Endothelial cell of umbilical vein (primary cell): ENCODE measurements around the gene GPR137. TPM values are rescaled to one million over a fixed set of nuclear protein-coding genes. Genes with fewer than 3 reads are reported as not detected.

Source experiments
- BruUV-seq: library from RNA; stranded (reverse); fragments of 400-500 nt; replicated peaks from 2 replicates; lab custom pipeline; 2021; lab: Mats Ljungman, UMichigan
- CTCF ChIA-PET: fragments of 300-600, 350-600 bp; sonication (Branson Sonifier 250); formaldehyde crosslinking; loops from one replicate; lab custom pipeline; 2021; ENCODE audit warnings: antibody characterized with exemption, inconsistent platforms; lab: Charles Lee
- POLR2A ChIA-PET: fragments of 300-600, 350-600 bp; sonication (Branson Sonifier 250); formaldehyde crosslinking; loops from one replicate; lab custom pipeline; 2021; ENCODE audit warnings: antibody characterized with exemption, inconsistent platforms; lab: Charles Lee
- DNase-seq: peaks from one replicate; pipeline ENCODE4 v3.0.0-alpha.2; 2011; ENCODE audit warnings: low read depth, low spot score
- FAIRE-seq: peaks from 2 replicates; lab custom pipeline; 2011; peaks lifted over from hg19 to GRCh38; lab: Jason Lieb, UNC
- H2AFZ ChIP-seq: 2 replicates; pipeline ENCODE4 v1.6.0; 2012; ENCODE audit warnings: low read depth, low read length, control low read depth, inconsistent platforms
- H3K27ac ChIP-seq: 2 replicates; pipeline ENCODE4 v1.5.1; 2011; ENCODE audit warnings: low read depth, mild to moderate bottlenecking, control low read depth, low read length, moderate library complexity; ENCODE audit not compliant: insufficient read depth
- H3K27me3 ChIP-seq, 2 experiments: 2 replicates each; pipeline versions ENCODE4 v1.6.0 to v1.6.1; 2011; ENCODE audit warnings: low read length in 2 of 2, mixed read lengths in 1 of 2; ENCODE audit not compliant: control insufficient read depth in 2 of 2, insufficient read depth in 2 of 2
- H3K36me3 ChIP-seq, 2 experiments: 2 replicates in 1 of 2; 3 replicates in 1 of 2; pipeline ENCODE4 v1.5.1; 2011; ENCODE audit warnings: low read length in 2 of 2, mild to moderate bottlenecking in 1 of 2, moderate library complexity in 1 of 2; ENCODE audit not compliant: control insufficient read depth in 2 of 2, insufficient read depth in 2 of 2; ENCODE audit errors: extremely low read depth in 1 of 2
- H3K4me1 ChIP-seq: 3 replicates; pipeline ENCODE4 v1.5.1; 2011; ENCODE audit warnings: mild to moderate bottlenecking, low read length; ENCODE audit not compliant: control insufficient read depth, insufficient read depth; ENCODE audit errors: extremely low read depth
- H3K4me2 ChIP-seq: 2 replicates; pipeline ENCODE4 v1.6.1; 2011; ENCODE audit warnings: low read length, control low read depth, mixed read lengths; ENCODE audit not compliant: insufficient read depth
- H3K4me3 ChIP-seq, 3 experiments: fragments of 200-600 bp in 1 of 3; sonication (generic), shearing (Covaris generic) in 1 of 3; replicated peaks in 1 of 3; 2 replicates each; pipeline ENCODE4 v1.5.1; 2011 to 2016; ENCODE audit warnings: control low read depth in 3 of 3, low read length in 3 of 3, mild to moderate bottlenecking in 2 of 3, inconsistent platforms in 1 of 3, low read depth in 1 of 3, moderate library complexity in 1 of 3; ENCODE audit not compliant: insufficient read depth in 1 of 3
- H3K79me2 ChIP-seq: 2 replicates; pipeline ENCODE4 v1.6.0; 2012; ENCODE audit warnings: low read length, inconsistent platforms; ENCODE audit not compliant: control insufficient read depth, insufficient read depth
- H3K9ac ChIP-seq: replicated peaks from 2 replicates; pipeline ENCODE3; 2011; ENCODE audit warnings: low read length, control low read depth; ENCODE audit not compliant: insufficient read depth; ENCODE audit errors: extremely low read depth
- H3K9me1 ChIP-seq: replicated peaks from 3 replicates; pipeline ENCODE4 v1.6.0; 2011; ENCODE audit warnings: mild to moderate bottlenecking, low read length; ENCODE audit not compliant: control insufficient read depth, insufficient read depth; ENCODE audit errors: extremely low read depth
- H3K9me3 ChIP-seq: replicated peaks from 2 replicates; pipeline ENCODE4 v1.5.1; 2012; ENCODE audit warnings: low read length, inconsistent platforms; ENCODE audit not compliant: control insufficient read depth, insufficient read depth
- H4K20me1 ChIP-seq: replicated peaks from 2 replicates; pipeline ENCODE3; 2011; ENCODE audit warnings: mild to moderate bottlenecking, low read length; ENCODE audit not compliant: control insufficient read depth, insufficient read depth; ENCODE audit errors: extremely low read depth
- EZH2 ChIP-seq: IDR thresholded peaks from 2 replicates; pipeline ENCODE4 v1.6.1; 2012; ENCODE audit warnings: borderline replicate concordance, low read depth, mild to moderate bottlenecking, moderate library complexity, low read length, inconsistent platforms; ENCODE audit not compliant: severe bottlenecking
- FOS ChIP-seq: IDR thresholded peaks from 2 replicates; pipeline ENCODE4 v1.6.1; 2011; ENCODE audit warnings: mild to moderate bottlenecking, low read length, moderate library complexity, borderline replicate concordance; ENCODE audit not compliant: insufficient read depth
- GATA2 ChIP-seq: IDR thresholded peaks from 2 replicates; pipeline ENCODE4 v1.7.0; 2011; ENCODE audit warnings: low read depth, mild to moderate bottlenecking, moderate library complexity, mixed read lengths, low read length; ENCODE audit not compliant: insufficient read length, insufficient read depth
- JUN ChIP-seq: IDR thresholded peaks from 2 replicates; pipeline ENCODE4 v1.6.1; 2011; ENCODE audit warnings: borderline replicate concordance, low read depth; ENCODE audit not compliant: insufficient read length, insufficient read depth
- MYC ChIP-seq: IDR thresholded peaks from one replicate; pipeline ENCODE4 v1.6.1; 2011; ENCODE audit warnings: mild to moderate bottlenecking, low read depth, low read length
- POLR2A ChIP-seq: IDR thresholded peaks from 2 replicates; pipeline ENCODE4 v1.6.1; 2012; ENCODE audit warnings: low read depth, mild to moderate bottlenecking, control low read depth, low read length
- POLR2AphosphoS5 ChIP-seq: IDR thresholded peaks from 2 replicates; pipeline ENCODE4 v1.6.1; 2012; ENCODE audit warnings: low read depth, mild to moderate bottlenecking, control low read depth, low read length, moderate library complexity; ENCODE audit not compliant: insufficient read depth
- dilution Hi-C: fragments of 300-500 bp; cut with MboI; formaldehyde crosslinking; loops from one replicate; pipeline ENCODE4 v1.15.0; 2019; ENCODE audit warnings: low sequenced_read_pairs; ENCODE audit not compliant: extremely low pct_ligation_motif_present
- intact Hi-C: fragments of 100-400 bp; cut with micrococcal nuclease; formaldehyde crosslinking; loops from one replicate; pipeline ENCODE4 v1.10.0; 2022
- polyA plus RNA-seq, 4 experiments: library from polyadenylated mRNA; depleted of rRNA in 3 of 4; stranded (reverse) in 3 of 4; unstranded in 1 of 4; fragments of >200 nt; gene quantifications; 2 replicates each; pipeline versions ENCODE4 v1.2.1 to v1.2.3, GENCODE V29; 2011 to 2012; ENCODE audit warnings: missing spikeins in 1 of 4
- total RNA-seq: library from RNA; stranded (reverse); gene quantifications from 2 replicates; pipeline ENCODE4 v1.2.3, GENCODE V29; 2021
- TF ChIP-seq, protein P1 (sequence below), 2 donors: IDR thresholded peaks; 1 replicate in 1 of 2; 2 replicates in 1 of 2; pipeline ENCODE4 v1.5.1; 2011; ENCODE audit warnings: low read length in 2 of 2, mild to moderate bottlenecking in 2 of 2, moderate library complexity in 2 of 2, control low read depth in 1 of 2, inconsistent platforms in 1 of 2, low read depth in 1 of 2; ENCODE audit not compliant: insufficient read depth in 1 of 2; ENCODE audit errors: extremely low read depth in 1 of 2
- TF ChIP-seq, protein P2 (sequence below): IDR thresholded peaks from 2 replicates; pipeline ENCODE4 v1.6.1; 2011; ENCODE audit not compliant: insufficient read depth, insufficient read length

Gene GPR137
- total and polyA plus RNA-seq, 2 donors (not counting 3 experiments of a cell fraction or from before 2014, with no cell fraction given) = 40.9 to 42.5 TPM

DNA sequence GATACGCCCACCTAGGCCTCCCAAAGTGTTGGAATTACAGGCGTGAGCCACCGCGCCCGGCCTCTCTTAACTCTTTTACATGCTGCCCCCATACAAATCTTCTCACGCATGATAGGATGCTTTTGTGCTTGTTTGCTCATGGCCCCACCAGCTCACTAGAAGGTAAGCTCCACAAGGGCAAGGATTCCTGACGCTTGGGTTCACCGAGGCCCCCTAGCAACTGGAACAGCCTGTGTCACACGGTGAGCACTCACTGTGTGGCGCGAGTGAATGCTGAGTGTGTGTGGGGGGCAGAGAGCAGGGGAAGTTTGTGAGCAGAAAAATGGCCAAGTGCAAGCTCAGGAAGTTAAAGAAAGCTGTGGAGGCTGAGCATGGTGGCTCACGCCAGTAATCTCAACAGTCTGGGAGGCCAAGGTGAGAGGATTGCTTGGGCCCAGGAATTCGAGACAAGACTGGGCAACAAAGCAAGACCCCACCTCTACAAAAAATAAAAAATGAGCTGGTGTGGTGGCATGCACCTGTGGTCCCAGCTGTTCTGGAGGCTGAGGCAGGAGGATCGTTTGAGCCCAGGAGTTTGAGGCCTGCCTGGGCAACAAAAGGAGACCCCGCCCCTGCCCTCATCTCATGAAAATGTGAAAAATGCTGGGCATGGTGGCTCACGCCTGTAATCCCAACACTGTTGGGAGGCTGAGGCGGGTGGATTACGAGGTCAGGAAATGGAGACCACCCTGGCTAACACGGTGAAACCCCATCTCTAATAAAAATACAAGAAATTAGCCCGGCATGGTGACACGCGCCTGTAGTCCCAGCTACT lies 3.5 kb upstream of the GPR137 start:
- Histone ChIP-seq H3K4me2 (no peak overlapping the region), H3K9me3 (no peaks in the 10 kb centered on the region), H3K27ac (no peak overlapping the region), H3K9ac (no peak overlapping the region), H3K9me1 (no peaks in the 10 kb centered on the region), H3K27me3 (no peaks in the 10 kb centered on the region), H3K4me3 (no peak overlapping the region), H2AFZ (no peak overlapping the region), H3K4me1 (peaks cover 11% of the 10 kb centered on the region), H4K20me1 (no peaks in the 10 kb centered on the region), H3K36me3 (peaks cover 2 to 12% of the 10 kb centered on the region in 2 experiments), H3K79me2 (peaks cover 2% of the 10 kb centered on the region)
- FAIRE-seq (no peak), DNase-seq (no peak)
- BruUV-seq = no TSS peak
- POLR2A ChIA-PET = interaction anchor here (1.1 kb wide), 1 partner anchor 11 kb away, joined by 3 read pairs; no protein-coding TSS in a partner anchor
- CTCF ChIA-PET = interaction anchor here (1.3 to 2.3 kb wide), 4 partner anchors 10 to 78 kb away, joined by 3 to 8 read pairs (median 6); no protein-coding TSS in a partner anchor
- no peak for TF ChIP-seq JUN
- no peak for TF ChIP-seq EZH2
- no peak for TF ChIP-seq GATA2
- no peak for TF ChIP-seq FOS
- intact Hi-C loops = no loop called here
- dilution Hi-C loops = no loop called here

DNA sequence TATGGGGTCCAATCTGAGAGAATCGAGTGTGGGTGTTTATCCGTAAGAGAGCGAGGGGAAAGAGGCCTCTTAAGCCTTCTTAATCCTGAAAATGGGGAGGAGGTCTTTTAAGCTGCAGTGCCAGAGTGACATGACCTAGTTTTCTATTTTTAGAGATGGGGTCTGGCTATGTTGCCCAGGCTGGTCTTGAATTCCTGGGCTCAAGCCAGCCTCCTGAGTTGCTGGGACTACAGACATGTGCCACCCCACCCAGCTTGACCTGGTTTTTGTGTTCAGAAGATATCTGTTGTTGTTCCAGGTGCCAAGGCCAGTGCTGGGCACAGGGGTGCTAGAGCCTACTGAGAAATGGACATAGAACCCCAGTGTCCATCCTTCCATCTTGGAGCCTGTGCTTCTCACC lies 2.6 kb upstream of the GPR137 start:
- Histone ChIP-seq H4K20me1 (no peaks in the 10 kb centered on the region), H3K4me1 (peaks cover 11% of the 10 kb centered on the region), H3K9me1 (no peaks in the 10 kb centered on the region), H2AFZ (no peak overlapping the region), H3K36me3 (peaks cover 2 to 11% of the 10 kb centered on the region in 2 experiments), H3K27ac (no peak overlapping the region), H3K27me3 (no peaks in the 10 kb centered on the region), H3K4me3 (no peak overlapping the region), H3K9ac (no peak overlapping the region), H3K9me3 (no peaks in the 10 kb centered on the region), H3K4me2 (no peak overlapping the region), H3K79me2 (peaks cover 2% of the 10 kb centered on the region)
- CTCF ChIA-PET = interaction anchor here (0.6 to 3.5 kb wide), 6 partner anchors 11 to 79 kb away, joined by 3 to 26 read pairs (median 8); partner anchors contain the start of gene CATSPERZ
- DNase-seq = no peak
- intact Hi-C loops (no loop called here), dilution Hi-C loops (no loop called here)
- no TSS peak for BruUV-seq
- POLR2A ChIA-PET = no interaction called here
- FAIRE-seq = no peak
- no peak for TF ChIP-seq EZH2
- TF ChIP-seq POLR2A = no peak
- TF ChIP-seq, protein P1, sequence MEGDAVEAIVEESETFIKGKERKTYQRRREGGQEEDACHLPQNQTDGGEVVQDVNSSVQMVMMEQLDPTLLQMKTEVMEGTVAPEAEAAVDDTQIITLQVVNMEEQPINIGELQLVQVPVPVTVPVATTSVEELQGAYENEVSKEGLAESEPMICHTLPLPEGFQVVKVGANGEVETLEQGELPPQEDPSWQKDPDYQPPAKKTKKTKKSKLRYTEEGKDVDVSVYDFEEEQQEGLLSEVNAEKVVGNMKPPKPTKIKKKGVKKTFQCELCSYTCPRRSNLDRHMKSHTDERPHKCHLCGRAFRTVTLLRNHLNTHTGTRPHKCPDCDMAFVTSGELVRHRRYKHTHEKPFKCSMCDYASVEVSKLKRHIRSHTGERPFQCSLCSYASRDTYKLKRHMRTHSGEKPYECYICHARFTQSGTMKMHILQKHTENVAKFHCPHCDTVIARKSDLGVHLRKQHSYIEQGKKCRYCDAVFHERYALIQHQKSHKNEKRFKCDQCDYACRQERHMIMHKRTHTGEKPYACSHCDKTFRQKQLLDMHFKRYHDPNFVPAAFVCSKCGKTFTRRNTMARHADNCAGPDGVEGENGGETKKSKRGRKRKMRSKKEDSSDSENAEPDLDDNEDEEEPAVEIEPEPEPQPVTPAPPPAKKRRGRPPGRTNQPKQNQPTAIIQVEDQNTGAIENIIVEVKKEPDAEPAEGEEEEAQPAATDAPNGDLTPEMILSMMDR (IDR thresholded peaks at IDR 0.05; ENCODE audit: extremely low read depth in 1 of 2, insufficient read depth in 1 of 2, low read depth in 1 of 2, low read length in 2 of 2) = no peak
- no peak for TF ChIP-seq MYC
- TF ChIP-seq POLR2AphosphoS5 = no peak
- TF ChIP-seq JUN = no peak
- TF ChIP-seq, protein P2, sequence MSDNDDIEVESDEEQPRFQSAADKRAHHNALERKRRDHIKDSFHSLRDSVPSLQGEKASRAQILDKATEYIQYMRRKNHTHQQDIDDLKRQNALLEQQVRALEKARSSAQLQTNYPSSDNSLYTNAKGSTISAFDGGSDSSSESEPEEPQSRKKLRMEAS = no peak
- TF ChIP-seq FOS = no peak
- TF ChIP-seq GATA2 = no peak
